Upper lobe of left lung (tissue), 4 donors: Measurements from ENCODE around the gene BTN3A1.

Experiments used
- EP300 ChIP-seq, 4 donors: sonication (generic); formaldehyde crosslinking; IDR thresholded peaks; one replicate each; pipeline ENCODE4 v1.5.1; 2017; ENCODE audit warnings: antibody characterized with exemption in 4 of 4, control low read depth in 2 of 4
- POLR2A ChIP-seq, 4 donors: fragments of 450-650 bp; IDR thresholded peaks; one replicate each; pipeline ENCODE4 v1.5.1; 2016 to 2017; ENCODE audit warnings: antibody characterized with exemption in 4 of 4, mild to moderate bottlenecking in 2 of 4

- TF ChIP-seq POLR2A (IDR thresholded peaks at IDR 0.05), result no peak
- no peak for TF ChIP-seq EP300 (IDR thresholded peaks at IDR 0.05)
Observed at GRCh38 chr6:26415791-26416190, 13.7 kb downstream of the BTN3A1 start.
